ENCODE results near the gene NLRP6.
A peak's percentile ranks its signal among the peaks of the same experiment; 100 is the strongest.
"Not testable (repeated sequence)": the region's sequence is repeated elsewhere in the genome, so short reads cannot be mapped to it uniquely, and the experiment has no call there.

NLRP6 gene

DNA sequence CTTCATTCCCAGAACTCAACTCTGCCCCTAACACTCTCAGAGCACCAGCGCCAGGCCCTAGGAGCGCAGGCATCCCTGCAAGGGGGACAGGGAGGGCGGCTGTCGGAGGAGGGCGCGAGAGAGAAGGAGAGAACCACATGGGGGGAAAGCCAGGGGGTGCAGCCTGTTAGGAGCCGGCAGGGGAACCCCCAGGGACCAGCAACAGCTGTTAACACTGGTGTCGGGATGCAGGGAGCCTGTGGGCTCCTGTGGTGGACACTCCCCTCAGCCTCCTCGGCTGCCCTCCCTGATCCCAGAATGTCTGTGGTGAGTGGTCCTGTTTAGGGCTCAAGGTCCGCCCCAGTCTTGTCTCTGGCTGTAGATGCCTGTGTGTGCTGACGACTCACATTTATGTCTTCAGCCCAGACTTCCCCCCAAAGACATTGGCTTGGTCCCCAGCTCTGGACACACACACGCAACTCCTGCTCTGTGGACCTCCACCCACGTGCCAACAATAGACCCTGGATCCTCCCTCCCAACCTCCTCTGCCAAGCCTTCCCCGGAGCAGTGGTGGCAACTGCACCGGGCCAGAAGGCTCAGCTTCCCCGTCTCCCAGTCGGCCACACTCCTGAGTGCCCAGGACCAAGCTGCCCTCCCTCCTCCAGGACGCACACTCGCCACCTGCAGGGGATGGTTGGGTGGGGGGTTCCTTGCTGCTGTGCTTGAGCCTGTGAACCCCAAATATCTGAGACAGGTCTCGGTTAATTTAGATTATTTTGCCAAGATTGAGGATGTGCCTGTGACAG lies 21.9 kb downstream of the NLRP6 start:
- H3K27me3 ChIP-seq (ENCODE audit: control insufficient read depth, insufficient read depth, low read length, poor library complexity, severe bottlenecking), result no peaks in the 10 kb centered on the region
- H3K36me3 ChIP-seq (ENCODE audit: control insufficient read depth, insufficient read depth, low read length), result no peaks in the 10 kb centered on the region
- peaks cover 14% of the 10 kb centered on the region for H3K4me1 ChIP-seq (ENCODE audit: control insufficient read depth, insufficient read depth, low read length)
- H3K9me3 ChIP-seq (ENCODE audit: control insufficient read depth, low read length), result no peaks in the 10 kb centered on the region
- H3K27ac ChIP-seq (ENCODE audit: insufficient read depth, low read depth, low read length, poor library complexity, severe bottlenecking), result no peak overlapping the region
- WGBS, 2 experiments, result 66 to 68% methylated on average over 20 of the region's 20 CpGs
- H3K4me3 ChIP-seq (ENCODE audit: insufficient read depth, low read depth, low read length), result no peak overlapping the region

DNA sequence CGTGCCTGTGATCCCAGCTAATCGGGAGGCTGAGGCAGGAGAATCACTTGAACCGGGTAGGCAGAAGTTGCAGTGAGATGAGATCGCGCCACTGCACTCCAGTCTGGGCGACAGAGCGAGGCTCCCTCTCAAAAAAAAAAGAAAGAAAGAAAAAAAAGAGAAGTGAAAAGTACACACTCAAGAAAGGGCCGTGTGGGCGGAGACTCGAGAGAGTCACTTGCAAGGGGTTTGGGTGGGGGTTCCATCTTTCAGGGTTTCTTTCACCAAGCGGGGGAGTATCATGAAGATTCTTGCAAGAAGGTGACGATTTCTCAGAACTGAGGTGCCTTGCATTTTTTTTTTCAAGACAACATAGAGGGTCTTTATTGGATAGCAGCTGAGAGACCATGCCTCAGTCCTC lies 25.2 kb downstream of the NLRP6 start:
- Histone ChIP-seq H3K36me3 (ENCODE audit: control insufficient read depth, insufficient read depth, low read length) (no peaks in the 10 kb centered on the region), H3K9me3 (ENCODE audit: control insufficient read depth, low read length) (no peaks in the 10 kb centered on the region), H3K27ac (ENCODE audit: insufficient read depth, low read depth, low read length, poor library complexity, severe bottlenecking) (no peak overlapping the region), H3K4me1 (ENCODE audit: control insufficient read depth, insufficient read depth, low read length) (peaks cover 26% of the 10 kb centered on the region), H3K27me3 (ENCODE audit: control insufficient read depth, insufficient read depth, low read length, poor library complexity, severe bottlenecking) (no peaks in the 10 kb centered on the region), H3K4me3 (ENCODE audit: insufficient read depth, low read depth, low read length) (no peak overlapping the region)
- 95% methylated on average over 12 of the region's 12 CpGs for WGBS, 2 experiments

DNA sequence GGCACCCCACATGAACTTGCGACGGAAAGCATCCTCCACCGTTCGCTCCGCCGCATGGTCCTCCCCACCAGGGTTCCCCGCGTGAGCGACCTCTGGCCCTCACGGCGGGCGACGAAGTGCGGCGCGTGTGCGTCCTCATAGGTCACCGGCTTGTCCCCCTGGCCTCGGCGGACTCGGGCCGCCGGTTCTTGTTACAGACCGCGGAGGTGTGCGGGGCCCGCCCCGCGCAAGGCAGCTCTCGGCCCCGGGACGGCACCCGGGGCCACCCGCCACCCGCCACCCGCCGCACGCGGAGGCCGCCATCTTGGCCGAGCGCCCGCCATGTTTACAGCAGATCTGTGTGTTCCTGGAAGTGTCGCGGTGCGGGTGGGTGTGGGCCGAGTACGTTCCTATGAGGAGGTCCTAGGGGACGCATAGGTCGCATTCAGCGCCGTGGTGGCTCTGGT lies 25.9 kb downstream of the NLRP6 start:
- no peaks in the 10 kb centered on the region for H3K9me3 ChIP-seq (ENCODE audit: control insufficient read depth, low read length)
- H3K4me3 ChIP-seq (ENCODE audit: insufficient read depth, low read depth, low read length), result no peak overlapping the region
- H3K27me3 ChIP-seq (ENCODE audit: control insufficient read depth, insufficient read depth, low read length, poor library complexity, severe bottlenecking), result no peaks in the 10 kb centered on the region
- no peaks in the 10 kb centered on the region for H3K36me3 ChIP-seq (ENCODE audit: control insufficient read depth, insufficient read depth, low read length)
- H3K27ac ChIP-seq (ENCODE audit: insufficient read depth, low read depth, low read length, poor library complexity, severe bottlenecking), result no peak overlapping the region
- peaks cover 32% of the 10 kb centered on the region for H3K4me1 ChIP-seq (ENCODE audit: control insufficient read depth, insufficient read depth, low read length)
- 96 to 97% methylated on average over 52 of the region's 52 CpGs for WGBS, 2 experiments

DNA sequence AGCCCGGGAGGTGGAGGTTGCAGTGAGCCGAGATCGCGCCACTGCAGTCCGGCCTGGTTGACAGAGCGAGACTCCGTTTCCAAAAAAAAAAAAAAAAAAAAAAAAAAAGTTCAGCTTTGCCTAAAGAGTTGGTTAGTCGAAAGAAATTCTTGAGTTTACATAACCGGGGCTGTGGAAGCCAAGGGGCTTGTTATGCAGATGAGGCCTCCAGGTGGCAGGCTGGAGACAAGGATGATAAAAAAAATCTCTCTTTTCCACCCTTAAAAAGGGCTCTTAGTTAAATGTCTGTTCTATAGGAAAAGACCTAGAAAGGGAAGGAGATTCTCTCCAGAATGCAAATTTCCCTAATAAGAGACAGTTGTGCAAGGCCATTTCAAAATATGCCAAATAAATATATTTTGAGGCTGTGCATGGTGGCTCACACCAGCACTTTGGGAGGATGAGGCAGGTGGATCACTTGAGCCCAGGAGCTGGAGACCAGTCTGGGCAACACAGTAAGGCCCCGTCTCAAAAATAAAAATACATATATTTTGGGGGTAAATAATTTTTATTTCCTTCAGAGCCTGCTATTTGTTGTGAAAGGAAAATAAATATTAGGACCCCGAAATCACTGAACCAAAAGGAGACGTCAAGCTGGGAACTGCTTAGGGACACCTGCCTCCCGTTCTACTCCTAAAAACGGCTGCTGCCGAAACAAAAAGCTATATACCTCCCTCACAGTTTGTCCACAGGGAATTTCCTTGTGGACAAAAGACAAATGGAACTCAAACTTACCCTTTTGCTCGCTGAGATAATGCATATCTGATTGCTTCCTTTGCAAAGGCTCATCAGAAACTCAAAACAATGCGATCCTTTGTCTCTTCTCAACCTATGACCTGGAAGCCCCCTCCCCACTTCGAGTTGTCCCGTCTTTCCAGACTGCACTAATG lies 27.0 kb downstream of the NLRP6 start:
- Histone ChIP-seq H3K9me3 (ENCODE audit: control insufficient read depth, low read length) (no peaks in the 10 kb centered on the region), H3K36me3 (ENCODE audit: control insufficient read depth, insufficient read depth, low read length) (no peaks in the 10 kb centered on the region), H3K4me3 (ENCODE audit: insufficient read depth, low read depth, low read length) (no peak overlapping the region), H3K27me3 (ENCODE audit: control insufficient read depth, insufficient read depth, low read length, poor library complexity, severe bottlenecking) (no peaks in the 10 kb centered on the region), H3K4me1 (ENCODE audit: control insufficient read depth, insufficient read depth, low read length) (peaks cover 34% of the 10 kb centered on the region), H3K27ac (ENCODE audit: insufficient read depth, low read depth, low read length, poor library complexity, severe bottlenecking) (no peak overlapping the region)
- WGBS, 2 experiments, result 16 to 21% methylated on average over 18 to 19 of the region's 19 CpGs

DNA sequence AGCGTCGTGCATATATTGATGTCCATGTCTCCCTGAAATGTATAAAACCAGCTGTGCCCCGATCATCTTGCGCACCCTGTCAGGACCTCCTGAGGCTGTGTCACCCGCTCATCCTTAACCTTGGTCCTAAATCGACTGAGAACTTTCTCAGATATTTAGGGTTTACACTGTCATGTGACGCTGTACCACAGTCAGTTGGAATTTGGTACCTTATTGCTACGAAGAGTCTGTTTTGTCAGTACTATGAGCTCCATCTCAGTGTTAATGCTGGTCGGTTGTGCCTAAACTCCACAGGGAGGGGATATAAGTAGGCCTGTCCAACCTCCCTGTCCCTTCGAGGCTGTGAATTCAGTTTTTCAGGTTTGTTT lies 27.6 kb downstream of the NLRP6 start:
- no peaks in the 10 kb centered on the region for H3K36me3 ChIP-seq (ENCODE audit: control insufficient read depth, insufficient read depth, low read length)
- no peaks in the 10 kb centered on the region for H3K9me3 ChIP-seq (ENCODE audit: control insufficient read depth, low read length)
- H3K27me3 ChIP-seq (ENCODE audit: control insufficient read depth, insufficient read depth, low read length, poor library complexity, severe bottlenecking), result no peaks in the 10 kb centered on the region
- no peak overlapping the region for H3K4me3 ChIP-seq (ENCODE audit: insufficient read depth, low read depth, low read length)
- H3K27ac ChIP-seq (ENCODE audit: insufficient read depth, low read depth, low read length, poor library complexity, severe bottlenecking), result no peak overlapping the region
- 76 to 77% methylated on average over 10 of the region's 10 CpGs for WGBS, 2 experiments
- H3K4me1 ChIP-seq (ENCODE audit: control insufficient read depth, insufficient read depth, low read length), result peaks cover 34% of the 10 kb centered on the region

DNA sequence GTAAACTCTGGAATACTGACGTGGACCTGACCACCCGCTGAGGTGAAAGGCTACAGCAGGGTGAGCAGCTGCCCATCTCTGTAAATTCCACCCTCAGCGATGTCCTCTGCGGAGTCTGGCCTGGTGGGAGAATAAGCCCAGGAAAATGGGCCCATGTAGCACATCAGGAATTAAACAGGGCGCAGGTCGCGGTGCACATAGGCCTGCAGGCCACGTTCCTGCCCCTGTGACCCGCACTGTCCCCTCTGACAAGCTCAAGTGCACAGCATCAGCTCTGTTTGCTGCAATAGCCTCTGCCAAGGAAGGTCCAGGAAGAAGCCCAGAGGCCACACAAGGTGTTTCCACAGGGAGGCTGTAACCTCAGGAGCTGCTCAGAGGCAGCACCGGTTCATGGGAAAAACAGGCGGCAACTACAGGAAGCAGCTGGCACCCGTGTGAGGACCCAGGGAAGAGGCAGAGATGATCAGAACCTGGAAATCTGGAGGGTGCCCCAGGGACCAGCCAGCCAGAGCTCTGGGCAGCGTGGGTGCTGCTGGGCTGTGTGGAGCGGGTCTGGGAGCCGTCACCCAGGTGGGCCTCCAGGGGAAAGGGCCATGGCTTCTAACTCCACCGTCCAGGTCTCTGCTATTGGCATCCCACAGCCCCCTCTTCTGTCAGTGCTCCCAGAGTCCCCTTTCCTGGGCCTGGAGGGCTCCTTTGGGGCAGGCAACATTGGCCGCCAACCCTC lies 28.6 kb downstream of the NLRP6 start:
- H3K36me3 ChIP-seq (ENCODE audit: control insufficient read depth, insufficient read depth, low read length), result no peaks in the 10 kb centered on the region
- 92 to 93% methylated on average over 17 of the region's 17 CpGs for whole genome bisulfite sequencing, 2 experiments
- H3K9me3 ChIP-seq (ENCODE audit: control insufficient read depth, low read length), result no peaks in the 10 kb centered on the region
- H3K27me3 ChIP-seq (ENCODE audit: control insufficient read depth, insufficient read depth, low read length, poor library complexity, severe bottlenecking), result peaks cover 3% of the 10 kb centered on the region
- H3K4me3 ChIP-seq (ENCODE audit: insufficient read depth, low read depth, low read length), result no peak overlapping the region
- peaks cover 34% of the 10 kb centered on the region for H3K4me1 ChIP-seq (ENCODE audit: control insufficient read depth, insufficient read depth, low read length)
- H3K27ac ChIP-seq (ENCODE audit: insufficient read depth, low read depth, low read length, poor library complexity, severe bottlenecking), result no peak overlapping the region

DNA sequence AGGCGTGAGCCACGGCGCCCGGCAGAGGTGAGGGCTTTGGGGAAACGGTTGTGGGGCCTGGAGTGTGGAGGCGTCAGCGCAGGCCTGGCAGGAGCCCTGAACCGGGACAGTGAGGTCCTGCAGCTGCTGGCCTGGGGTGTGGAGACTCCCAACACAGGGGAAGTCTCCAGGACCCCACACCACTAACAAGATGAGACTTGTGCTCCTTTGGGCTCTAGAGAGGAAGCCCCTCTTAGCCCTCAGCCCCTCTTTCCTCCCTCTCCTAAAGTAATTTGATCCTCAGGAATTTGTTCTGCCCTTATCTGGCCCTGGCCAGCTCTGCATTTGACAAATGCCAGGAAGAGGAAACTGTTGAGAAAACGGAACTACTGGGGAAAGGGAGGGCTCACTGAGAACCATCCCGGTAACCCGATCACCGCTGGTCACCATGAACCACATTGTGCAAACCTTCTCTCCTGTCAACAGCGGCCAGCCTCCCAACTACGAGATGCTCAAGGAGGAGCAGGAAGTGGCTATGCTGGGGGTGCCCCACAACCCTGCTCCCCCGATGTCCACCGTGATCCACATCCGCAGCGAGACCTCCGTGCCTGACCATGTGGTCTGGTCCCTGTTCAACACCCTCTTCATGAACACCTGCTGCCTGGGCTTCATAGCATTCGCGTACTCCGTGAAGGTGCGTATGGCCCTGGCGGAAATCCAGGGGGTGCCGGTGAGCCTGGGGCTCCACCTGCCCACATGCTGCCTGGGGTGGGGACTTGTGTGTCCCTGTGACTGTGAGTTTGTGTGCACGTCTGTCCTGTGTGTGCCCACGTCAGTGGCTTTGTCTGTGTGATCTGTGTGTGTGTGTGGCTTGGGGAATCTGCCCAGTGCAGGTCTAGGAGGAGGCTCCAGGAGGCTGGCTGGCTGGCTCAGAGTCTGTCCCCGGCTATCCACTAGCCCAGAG lies 29.8 kb downstream of the NLRP6 start, which contains the start of gene IFITM2:
IFITM2 (plus strand) TSS at position 51 of the 943 bp plus-strand sequence; CDS start at position 428, 377 bp downstream.
- H3K36me3 ChIP-seq (ENCODE audit: control insufficient read depth, insufficient read depth, low read length); H3K9me3 ChIP-seq (ENCODE audit: control insufficient read depth, low read length): not testable (repeated sequence)
- Histone ChIP-seq H3K27ac (ENCODE audit: insufficient read depth, low read depth, low read length, poor library complexity, severe bottlenecking) (peak within 1 kb of the TSS; percentile 77), H3K27me3 (ENCODE audit: control insufficient read depth, insufficient read depth, low read length, poor library complexity, severe bottlenecking) (peaks cover 15% of the 10 kb centered on the region), H3K4me1 (ENCODE audit: control insufficient read depth, insufficient read depth, low read length) (peaks cover 39% of the 10 kb centered on the region), H3K4me3 (ENCODE audit: insufficient read depth, low read depth, low read length) (peak within 1 kb of the TSS; percentile 27)
- 55 to 60% methylated on average over 26 to 27 of the region's 28 CpGs for WGBS, 2 experiments

DNA sequence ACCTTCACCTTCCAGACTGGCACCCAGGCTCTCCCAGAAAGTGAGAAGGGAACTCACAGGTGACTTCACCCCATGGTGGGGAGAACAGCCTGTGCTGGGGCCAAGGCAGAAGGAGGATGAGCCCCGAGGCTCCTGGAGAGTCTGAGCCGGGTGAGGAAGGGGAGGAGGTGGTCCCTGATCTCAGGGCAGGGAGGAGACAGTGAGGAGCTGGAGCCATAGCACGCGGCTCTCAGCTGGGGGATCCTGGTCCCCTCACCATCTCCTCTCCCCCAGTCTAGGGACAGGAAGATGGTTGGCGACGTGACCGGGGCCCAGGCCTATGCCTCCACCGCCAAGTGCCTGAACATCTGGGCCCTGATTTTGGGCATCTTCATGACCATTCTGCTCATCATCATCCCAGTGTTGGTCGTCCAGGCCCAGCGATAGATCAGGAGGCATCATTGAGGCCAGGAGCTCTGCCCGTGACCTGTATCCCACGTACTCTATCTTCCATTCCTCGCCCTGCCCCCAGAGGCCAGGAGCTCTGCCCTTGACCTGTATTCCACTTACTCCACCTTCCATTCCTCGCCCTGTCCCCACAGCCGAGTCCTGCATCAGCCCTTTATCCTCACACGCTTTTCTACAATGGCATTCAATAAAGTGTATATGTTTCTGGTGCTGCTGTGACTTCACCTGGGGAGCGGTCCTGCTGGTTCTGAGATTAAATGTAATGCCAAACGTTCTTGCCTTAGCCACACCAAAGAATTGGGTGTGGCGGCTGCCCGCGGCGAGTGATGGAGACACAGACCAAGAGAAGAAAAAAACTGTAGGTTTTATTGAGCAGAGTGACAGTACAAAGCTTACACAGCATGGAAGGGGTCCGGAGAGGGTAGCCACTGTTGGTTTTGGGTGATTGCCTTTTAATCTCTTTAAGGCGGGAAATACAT lies 30.8 kb downstream of the NLRP6 start:
- not testable (repeated sequence) for H3K9me3 ChIP-seq (ENCODE audit: control insufficient read depth, low read length); H3K4me3 ChIP-seq (ENCODE audit: insufficient read depth, low read depth, low read length); H3K36me3 ChIP-seq (ENCODE audit: control insufficient read depth, insufficient read depth, low read length); H3K27ac ChIP-seq (ENCODE audit: insufficient read depth, low read depth, low read length, poor library complexity, severe bottlenecking)
- peaks cover 17% of the 10 kb centered on the region for H3K27me3 ChIP-seq (ENCODE audit: control insufficient read depth, insufficient read depth, low read length, poor library complexity, severe bottlenecking)
- peaks cover 45% of the 10 kb centered on the region for H3K4me1 ChIP-seq (ENCODE audit: control insufficient read depth, insufficient read depth, low read length)
- 77 to 80% methylated on average over 24 of the region's 24 CpGs for WGBS, 2 experiments

All from ectodermal cell (in vitro differentiated cells).